Aorta (tissue), 5 donors: ENCODE data around the gene FYB1. TPM values are rescaled to one million over a fixed set of nuclear protein-coding genes. Genes with fewer than 3 reads are reported as not detected.

Experiments used
- ATAC-seq: fragments of 200-7000 bp; cut with Tn5 transposase; one replicate; pipeline ENCODE4 v1.9.1; 2022; ENCODE audit warnings: moderate library complexity; ENCODE audit not compliant: low FRiP score
- DNase-seq, 2 donors: peaks; one replicate each; pipeline ENCODE4 v3.0.0-alpha.2; 2020
- H3K27ac ChIP-seq, 2 donors: one replicate each; pipeline ENCODE4 v1.5.1; 2013; ENCODE audit warnings: low read length in 2 of 2, mild to moderate bottlenecking in 2 of 2, moderate library complexity in 2 of 2, control low read depth in 1 of 2, inconsistent platforms in 1 of 2, low read depth in 1 of 2
- H3K27me3 ChIP-seq, 2 donors: one replicate each; pipeline ENCODE4 v1.6.1; 2013; ENCODE audit warnings: control low read depth in 1 of 2, low read length in 1 of 2, mild to moderate bottlenecking in 1 of 2, moderate library complexity in 1 of 2; ENCODE audit not compliant: insufficient read depth in 2 of 2, control insufficient read depth in 1 of 2
- H3K36me3 ChIP-seq, 2 donors: one replicate each; pipeline ENCODE4 v1.6.1; 2013; ENCODE audit warnings: control low read depth in 1 of 2, low read length in 1 of 2, mild to moderate bottlenecking in 1 of 2; ENCODE audit not compliant: insufficient read depth in 2 of 2, control insufficient read depth in 1 of 2
- H3K4me1 ChIP-seq, 2 donors: one replicate each; pipeline ENCODE4 v1.6.1; 2013; ENCODE audit warnings: low read length in 2 of 2, control low read depth in 1 of 2, mild to moderate bottlenecking in 1 of 2, moderate library complexity in 1 of 2; ENCODE audit not compliant: insufficient read depth in 2 of 2, control insufficient read depth in 1 of 2
- H3K4me3 ChIP-seq, 2 donors: one replicate each; pipeline ENCODE4 v1.5.1; 2013; ENCODE audit warnings: low read length in 2 of 2, control low read depth in 1 of 2, mild to moderate bottlenecking in 1 of 2
- H3K9me3 ChIP-seq: one replicate; pipeline ENCODE4 v1.6.1; 2013; ENCODE audit warnings: mild to moderate bottlenecking, low read length; ENCODE audit not compliant: control insufficient read depth
- WGBS, 2 donors: extraction: QIAGEN DNeasy Blood & Tissue Kit; methylation state at CpG; one replicate each; pipeline ENCODE4 v1.1.7; 2013; 5-methylcytosine and 5-hydroxymethylcytosine counted together
- intact Hi-C, 2 donors: fragments of 100-400 bp; cut with DNase I; formaldehyde crosslinking; loops; one replicate each; pipeline versions ENCODE4 v1.14.2 to v1.15.0; 2022
- polyA plus RNA-seq, 2 donors: library from polyadenylated mRNA; stranded (reverse); fragments of 200-250 nt; gene quantifications; one replicate each; pipeline ENCODE4 v1.2.3, GENCODE V29; 2013
- total RNA-seq, 2 donors: library from RNA; stranded (reverse); fragmentation: NEBNext Ultra II Directional; extraction: Animal tissue kit (Norgen Biotek cat#: 25700); gene quantifications; one replicate each; pipeline ENCODE4 v1.2.1, GENCODE V29; 2021
- donor health status: healthy with polysubstance abuse.
- donor health status: Bipolar disorder and iron deficiency.
- donor health status: DM: no; HTN: no; CAD: no.
- donor health status: DM: no; HTN: no; CAD: no.
- donor health status: DM: yes; HTN: yes; CAD: no.

FYB1 gene
- total and polyA plus RNA-seq, 4 donors = 0.87 to 45.8 (median 13.3) TPM

- no peak overlapping the region for H3K27ac ChIP-seq
- H3K4me3 ChIP-seq = no peak overlapping the region
- no peaks in the 10 kb centered on the region for H3K36me3 ChIP-seq
- ATAC-seq = no peak
- no peaks in the 10 kb centered on the region for H3K9me3 ChIP-seq
- H3K27me3 ChIP-seq = no peaks in the 10 kb centered on the region
- H3K4me1 ChIP-seq = no peaks in the 10 kb centered on the region
- 83 to 87% methylated on average over 3 of the region's 3 CpGs for WGBS, 2 donors
- intact Hi-C loops = no loop called here
- no peak for DNase-seq
These were observed 110.4 kb downstream of the FYB1 start for GRCh38 chr5:39108987-39109386.

GRCh38 chr5:39107350-39107749 is 112.0 kb downstream of the FYB1 start:
- H3K4me1 ChIP-seq = no peaks in the 10 kb centered on the region
- intact Hi-C loops = no loop called here
- DNase-seq = no peak
- no peak for ATAC-seq
- no peaks in the 10 kb centered on the region for H3K9me3 ChIP-seq
- no peak overlapping the region for H3K4me3 ChIP-seq
- H3K27me3 ChIP-seq = no peaks in the 10 kb centered on the region
- H3K27ac ChIP-seq = no peak overlapping the region
- H3K36me3 ChIP-seq = no peaks in the 10 kb centered on the region

- Histone ChIP-seq H3K27me3 (no peaks in the 10 kb centered on the region), H3K9me3 (no peaks in the 10 kb centered on the region), H3K4me1 (no peaks in the 10 kb centered on the region), H3K27ac (no peak overlapping the region), H3K36me3 (no peaks in the 10 kb centered on the region), H3K4me3 (no peak overlapping the region)
- intact Hi-C loops = no loop called here
- ATAC-seq (no peak), DNase-seq (no peak)
- WGBS, 2 donors = 29 to 39% methylated on average over 1 of the region's 1 CpG
These were observed 113.0 kb downstream of the FYB1 start for GRCh38 chr5:39106322-39106721.

GRCh38 chr5:39104221-39104620 is 115.1 kb downstream of the FYB1 start:
- no peaks in the 10 kb centered on the region for H3K9me3 ChIP-seq
- 53% methylated on average over 1 of the region's 1 CpG for WGBS, 2 donors
- ATAC-seq = no peak

GRCh38 chr5:39102684-39103155 is 116.6 kb downstream of the FYB1 start:
- no peaks in the 10 kb centered on the region for H3K36me3 ChIP-seq
- no peak overlapping the region for H3K27ac ChIP-seq
- DNase-seq = no peak
- H3K27me3 ChIP-seq = no peaks in the 10 kb centered on the region
- 89 to 99% methylated on average over 4 of the region's 4 CpGs for WGBS, 2 donors
- H3K4me3 ChIP-seq = no peak overlapping the region
- intact Hi-C loops = no loop called here
- no peaks in the 10 kb centered on the region for H3K4me1 ChIP-seq
- no peak for ATAC-seq
- H3K9me3 ChIP-seq = no peaks in the 10 kb centered on the region

More at GRCh38 chr5:39104221-39104620, 115.1 kb downstream of the FYB1 start:
- intact Hi-C loops = no loop called here
- H3K4me1 ChIP-seq = no peaks in the 10 kb centered on the region
- H3K4me3 ChIP-seq = no peak overlapping the region
- no peaks in the 10 kb centered on the region for H3K36me3 ChIP-seq
- no peak for DNase-seq
- no peaks in the 10 kb centered on the region for H3K27me3 ChIP-seq
- no peak overlapping the region for H3K27ac ChIP-seq

GRCh38 chr5:39100851-39101396 is 118.4 kb downstream of the FYB1 start:
- H3K4me1 ChIP-seq = no peaks in the 10 kb centered on the region
- no peaks in the 10 kb centered on the region for H3K27me3 ChIP-seq
- intact Hi-C loops = no loop called here
- no peak for DNase-seq
- H3K27ac ChIP-seq = no peak overlapping the region
- H3K4me3 ChIP-seq = no peak overlapping the region
- no peaks in the 10 kb centered on the region for H3K9me3 ChIP-seq
- 79 to 83% methylated on average over 7 of the region's 7 CpGs for WGBS, 2 donors
- no peaks in the 10 kb centered on the region for H3K36me3 ChIP-seq
- no peak for ATAC-seq

GRCh38 chr5:39100301-39100850 is 119.0 kb downstream of the FYB1 start:
- Histone ChIP-seq H3K27ac (no peak overlapping the region), H3K36me3 (no peaks in the 10 kb centered on the region), H3K4me3 (no peak overlapping the region), H3K9me3 (no peaks in the 10 kb centered on the region), H3K27me3 (no peaks in the 10 kb centered on the region), H3K4me1 (no peaks in the 10 kb centered on the region)
- DNase-seq = no peak
- 82 to 86% methylated on average over 6 of the region's 6 CpGs for WGBS, 2 donors
- no peak for ATAC-seq
- intact Hi-C loops = no loop called here

- no peaks in the 10 kb centered on the region for H3K27me3 ChIP-seq
- H3K36me3 ChIP-seq = no peaks in the 10 kb centered on the region
- no peaks in the 10 kb centered on the region for H3K4me1 ChIP-seq
- DNase-seq (no peak), ATAC-seq (no peak)
- H3K4me3 ChIP-seq = no peak overlapping the region
- intact Hi-C loops = no loop called here
- no peak overlapping the region for H3K27ac ChIP-seq
- H3K9me3 ChIP-seq = no peaks in the 10 kb centered on the region
These were observed 119.5 kb downstream of the FYB1 start for GRCh38 chr5:39099831-39100230.

GRCh38 chr5:39093352-39093751 is 126.0 kb downstream of the FYB1 start:
- Histone ChIP-seq H3K9me3 (no peaks in the 10 kb centered on the region), H3K27me3 (no peaks in the 10 kb centered on the region), H3K27ac (no peak overlapping the region), H3K4me1 (peaks cover 0 to 3% of the 10 kb centered on the region in 2 donors), H3K36me3 (no peaks in the 10 kb centered on the region), H3K4me3 (no peak overlapping the region)
- ATAC-seq (no peak), DNase-seq (no peak)
- intact Hi-C loops = no loop called here
- 9 to 13% methylated on average over 1 of the region's 1 CpG for WGBS, 2 donors
